ENCODE results near the gene CCL1. TPM values are rescaled to one million over a fixed set of nuclear protein-coding genes. Genes with fewer than 3 reads are reported as not detected.

The CCL1 gene
- total and polyA plus RNA-seq, 9 of the 15 experiments (the other 6 are each of a cell fraction or from before 2014, with no cell fraction given) = 0.45 TPM; not detected in 8

GRCh38 chr17:34347063-34347462 lies 16.0 kb downstream of the CCL1 start (continued):
- TF ChIP-seq MITF (IDR thresholded peaks at IDR 0.05) (no peak), DMBX1 (CRISPR knock-in tag; IDR thresholded peaks at IDR 0.05; ENCODE audit: borderline replicate concordance) (no peak), RFX5 (IDR thresholded peaks at IDR 0.05; ENCODE audit: low read depth, low read length) (no peak), STAT6 (CRISPR knock-in tag; IDR thresholded peaks at IDR 0.05) (no peak), ZNF57 (CRISPR knock-in tag; IDR thresholded peaks at IDR 0.05) (no peak), GMEB1 (CRISPR knock-in tag; IDR thresholded peaks at IDR 0.05) (0 out of 2 replicates have a peak, but pooled peaks have one; percentile 33), FOXO4 (CRISPR knock-in tag; IDR thresholded peaks at IDR 0.05) (no peak), ZNF644 (tag; IDR thresholded peaks at IDR 0.05; ENCODE audit: low read depth) (no peak), TSHZ1 (CRISPR knock-in tag; IDR thresholded peaks at IDR 0.05) (0 out of 2 replicates have a peak, but pooled peaks have one; percentile 6), ZNF766 (CRISPR knock-in tag; conservative IDR thresholded peaks at IDR 0.05) (peak; percentile 84), CEBPG (CRISPR knock-in tag; IDR thresholded peaks at IDR 0.05) (peak; percentile 66), CEBPG (tag; conservative IDR thresholded peaks at IDR 0.05 in 1 of 2, IDR thresholded peaks at IDR 0.05 in 1 of 2) (peak; percentile 97 to 99), TAL1 (IDR thresholded peaks at IDR 0.05) (no peak; the same call in 1 of the 2 replicates), ZFP1 (CRISPR knock-in tag; IDR thresholded peaks at IDR 0.05) (no peak), BCOR (IDR thresholded peaks at IDR 0.05) (no peak), BRF2 (IDR thresholded peaks at IDR 0.05; ENCODE audit: borderline replicate concordance, insufficient read depth, insufficient read length) (no peak), ZNF253 (CRISPR knock-in tag; conservative IDR thresholded peaks at IDR 0.05) (no peak)

Measured in K562 (cell line).